Stimulated activated CD4-positive, alpha-beta T cell treated with anti-CD3 and anti-CD28 coated beads, TNF-alpha, amount 100 ng/mL, for 24 hours (primary cell): ENCODE results near the gene TMEM235.

Experiments
- DNase-seq, 3 experiments: peaks; one replicate each; pipeline ENCODE4 v3.0.0-alpha.2; 2020; ENCODE audit warnings: low read depth in 3 of 3

The TMEM235 gene

DNA sequence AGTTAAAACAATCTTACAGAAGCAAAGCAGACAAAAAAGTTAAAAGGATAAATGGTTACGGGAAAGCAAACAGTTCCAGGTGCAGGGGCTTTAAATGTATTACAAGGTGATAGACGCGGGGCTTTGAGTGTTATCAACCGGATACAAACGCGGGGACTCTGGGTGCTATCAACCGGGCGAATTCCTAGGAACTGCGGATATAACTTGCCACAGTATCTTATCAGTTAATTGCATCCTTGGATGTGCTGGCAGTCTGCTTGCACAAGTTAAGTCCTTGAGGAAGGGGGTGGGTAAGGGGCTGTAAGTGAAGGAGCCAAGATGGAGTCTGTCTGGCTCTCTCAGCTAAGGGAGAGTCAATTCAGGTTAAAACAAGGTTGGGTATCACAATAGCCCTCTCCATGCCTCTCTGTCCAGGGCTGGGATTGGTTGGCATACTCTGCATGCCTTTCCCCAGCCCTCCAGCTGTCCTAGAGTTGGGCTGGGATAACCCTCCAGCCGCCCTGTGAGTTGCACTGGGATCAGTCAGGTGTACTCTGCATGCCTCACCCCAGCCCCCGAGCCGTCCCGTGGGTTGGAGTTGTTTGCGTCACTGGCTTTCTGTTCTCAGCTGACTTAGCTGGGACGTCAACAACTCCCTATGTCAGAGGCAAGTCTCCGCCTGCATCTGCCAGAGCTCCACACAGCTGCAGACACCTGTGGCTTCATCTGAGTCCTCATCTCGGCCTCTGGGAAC is 40.9 kb downstream of the TMEM235 start:
- DNase-seq = peak; percentile 48 to 56 (median 55)

DNA sequence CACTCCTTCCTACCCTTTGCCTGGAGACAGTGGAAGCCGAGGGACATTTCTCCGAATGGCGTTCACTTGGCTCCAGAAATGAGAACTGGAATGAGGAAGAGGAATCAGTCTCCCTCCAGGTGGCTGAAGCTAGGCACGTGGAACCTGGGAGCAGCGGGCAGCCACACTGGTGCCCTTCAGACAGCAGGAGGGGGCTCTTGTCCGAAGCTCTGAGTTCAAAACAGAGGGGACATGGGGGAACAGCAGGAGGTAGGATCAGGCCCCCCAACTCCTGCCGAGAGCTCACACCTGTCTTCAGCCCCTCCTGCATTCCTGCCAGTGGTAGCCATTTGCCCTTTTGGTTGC is 41.5 kb downstream of the TMEM235 start:
- no peak for DNase-seq

DNA sequence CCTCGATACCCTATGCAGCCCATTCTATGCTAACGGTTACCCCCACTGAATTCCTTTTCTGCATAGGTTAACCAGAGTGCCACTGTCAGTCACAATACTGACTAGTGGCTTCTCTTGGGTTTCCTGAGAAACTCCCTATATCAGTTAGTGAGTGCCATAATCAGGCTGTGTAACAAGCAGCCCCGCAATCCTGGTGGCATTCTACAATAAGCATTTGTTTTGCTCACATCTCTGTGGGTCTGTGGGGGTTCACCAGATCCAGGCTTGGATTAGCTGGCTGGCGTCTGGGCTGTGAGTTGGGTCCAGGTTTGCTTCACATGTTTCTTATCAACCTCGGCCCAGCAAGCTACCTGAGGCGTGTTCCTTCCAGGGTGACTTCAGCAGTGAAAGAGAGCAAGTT is 42.4 kb downstream of the TMEM235 start:
- DNase-seq = no peak

DNA sequence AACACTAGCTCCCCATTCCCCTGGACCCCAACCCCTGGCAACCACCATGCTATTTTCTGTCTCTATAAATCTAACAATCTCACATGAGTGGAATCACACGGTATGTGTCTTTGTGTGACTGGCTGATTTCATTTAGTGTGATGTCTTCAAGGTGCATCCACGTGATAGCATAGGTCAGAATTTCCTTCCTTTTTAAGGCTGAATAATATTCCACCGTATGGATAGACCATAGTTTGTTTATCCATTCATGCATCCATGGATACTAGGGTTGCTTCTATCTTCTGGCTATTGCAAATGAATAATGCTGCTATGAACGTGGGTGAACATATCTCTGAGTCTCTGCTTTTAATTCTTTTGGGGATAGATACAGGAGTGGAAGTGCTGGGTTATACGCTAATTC is 43.9 kb downstream of the TMEM235 start:
- DNase-seq = no peak

DNA sequence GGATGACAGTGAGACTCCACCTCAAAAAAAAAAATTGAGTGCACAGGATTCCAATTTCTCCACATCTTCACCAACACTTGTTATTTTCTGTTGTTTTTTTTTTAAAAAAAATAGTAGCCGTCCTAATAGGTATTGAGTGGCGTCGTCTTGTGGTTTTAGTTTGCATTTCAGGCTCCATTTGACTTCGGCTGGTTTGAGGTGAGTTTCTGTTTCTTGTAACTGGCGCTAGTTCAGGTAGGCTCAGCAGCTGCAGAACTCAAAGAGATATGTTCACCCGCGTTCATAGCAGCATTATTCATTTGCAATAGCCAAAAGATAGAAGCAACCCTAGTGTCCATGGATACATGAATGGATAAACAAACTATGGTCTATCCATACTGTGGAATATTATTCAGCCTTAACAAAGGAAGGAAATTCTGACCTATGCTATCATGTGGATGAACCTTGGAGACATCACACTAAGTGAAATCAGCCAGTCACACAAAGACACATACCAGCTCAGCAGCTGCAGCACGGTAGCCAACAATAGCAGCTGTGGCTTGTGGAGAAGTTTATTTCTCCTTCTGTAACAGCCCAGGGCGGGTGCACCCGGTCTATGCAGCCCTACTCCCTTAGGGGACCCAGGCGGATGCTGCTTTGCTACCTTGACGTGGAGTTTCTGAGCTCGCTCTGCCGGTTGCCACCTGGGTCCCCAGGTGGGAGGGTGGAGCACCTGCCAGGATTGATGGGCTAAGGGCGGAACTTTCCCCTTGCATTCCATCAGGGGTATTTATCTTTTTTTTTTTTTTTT is 44.9 kb downstream of the TMEM235 start:
- DNase-seq = no peak

DNA sequence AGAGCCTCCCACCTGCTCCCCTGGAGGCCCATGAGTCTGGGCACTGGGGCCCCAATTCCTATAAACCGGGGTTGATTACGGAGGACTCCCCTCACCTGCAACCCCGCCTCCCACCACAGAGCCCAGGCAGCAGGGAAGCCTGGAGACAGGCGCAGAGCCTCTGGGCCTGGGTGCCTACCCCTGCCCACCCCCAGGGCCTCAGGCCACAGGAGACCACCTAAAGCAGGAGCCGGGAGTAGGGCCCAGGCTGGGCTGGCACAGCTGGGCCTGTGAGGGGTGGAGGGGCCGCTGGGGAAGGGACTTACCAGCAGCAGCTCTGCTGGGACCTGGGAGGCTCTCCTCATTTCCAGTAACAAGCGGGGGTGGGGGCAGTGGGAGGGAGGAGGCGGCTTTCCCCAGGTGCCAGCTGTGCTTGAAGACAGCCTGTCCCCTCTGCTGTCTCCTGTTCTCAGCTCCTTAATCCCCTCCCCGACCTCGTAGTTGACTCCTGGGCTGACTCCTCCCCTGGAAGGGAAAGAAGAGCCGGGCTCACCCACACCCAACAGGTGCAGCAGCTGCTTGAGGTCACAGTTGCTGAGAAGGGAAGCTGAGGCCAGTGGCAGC is 46.8 kb downstream of the TMEM235 start:
- DNase-seq = no peak

DNA sequence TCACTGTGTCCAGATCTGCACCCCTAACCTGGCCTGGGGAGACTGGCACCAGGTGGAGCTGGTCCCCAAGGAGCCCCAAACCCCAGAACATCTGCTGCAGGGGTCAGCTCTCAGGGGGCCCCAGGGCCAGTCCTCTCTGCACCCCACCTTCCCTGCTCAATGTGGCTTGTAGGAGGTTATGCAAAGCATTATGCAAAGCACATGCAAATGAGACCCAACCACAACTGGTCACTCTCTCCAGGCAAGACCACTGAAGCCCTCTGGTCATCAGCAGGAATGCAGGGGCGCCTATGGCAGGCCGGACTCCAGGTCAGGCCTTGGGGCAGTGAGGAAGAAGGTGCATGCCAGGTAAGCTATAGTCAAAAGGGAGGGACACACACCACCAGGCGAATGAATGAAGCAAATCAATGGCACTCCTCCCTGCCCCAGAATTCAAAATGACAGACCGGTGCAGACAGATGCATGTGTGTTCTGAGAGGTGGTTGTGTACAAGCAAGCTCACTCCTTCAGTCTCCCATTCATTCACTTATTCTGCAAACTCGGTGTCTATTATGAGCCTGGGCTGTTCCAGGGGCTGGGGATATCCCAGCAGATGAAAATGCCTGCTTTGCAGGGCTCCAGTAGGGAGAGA is 48.0 kb downstream of the TMEM235 start:
- DNase-seq = no peak

DNA sequence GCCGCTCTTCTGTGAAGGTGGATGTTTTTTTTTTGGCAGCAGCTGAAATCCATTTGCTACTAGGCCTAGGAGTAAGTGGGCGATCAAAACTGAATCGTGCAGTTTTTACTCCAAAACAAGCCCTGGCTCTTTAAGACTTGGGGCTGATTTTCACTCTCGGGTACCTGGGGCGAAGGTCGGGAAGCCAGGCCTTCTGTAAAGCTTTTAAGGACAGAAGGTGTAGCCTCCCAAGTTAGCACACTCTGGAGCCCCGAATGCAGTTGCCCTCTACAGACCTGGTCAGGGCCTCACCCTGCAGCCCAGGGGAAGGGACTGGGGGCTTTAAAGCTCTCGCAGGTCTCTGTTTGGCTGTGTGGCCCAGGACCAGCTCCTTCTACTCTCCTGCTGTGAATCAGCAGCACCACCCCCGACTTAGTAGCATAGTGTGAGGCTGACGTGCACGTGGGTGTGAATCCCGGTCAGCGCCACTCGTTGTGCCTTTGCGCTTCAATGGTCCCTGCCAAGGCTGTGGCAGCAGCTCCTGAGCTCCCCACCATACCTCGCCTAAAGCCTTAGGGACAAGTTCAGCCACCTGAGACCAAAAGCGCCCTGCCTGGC is 49.9 kb downstream of the TMEM235 start:
- no peak for DNase-seq

DNA sequence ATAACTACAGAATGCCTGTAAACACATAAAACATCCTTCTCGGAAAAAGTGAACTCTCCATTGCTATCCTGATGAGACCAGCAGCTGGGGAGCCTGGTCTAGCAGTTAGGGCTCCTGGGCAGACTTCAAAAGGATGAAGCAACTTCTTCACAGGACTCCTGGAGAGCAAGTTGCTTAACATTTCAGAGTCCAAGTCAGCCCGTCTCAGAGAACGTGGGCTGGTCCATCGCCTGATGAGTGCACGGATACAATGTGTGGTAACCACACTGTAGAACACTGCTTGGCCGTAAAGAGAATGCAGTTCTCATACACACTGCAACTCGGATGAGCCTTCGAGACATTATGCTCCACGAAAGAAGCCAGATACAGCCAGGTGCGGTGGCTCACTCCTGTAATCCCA is 52.7 kb downstream of the TMEM235 start:
- DNase-seq = no peak

DNA sequence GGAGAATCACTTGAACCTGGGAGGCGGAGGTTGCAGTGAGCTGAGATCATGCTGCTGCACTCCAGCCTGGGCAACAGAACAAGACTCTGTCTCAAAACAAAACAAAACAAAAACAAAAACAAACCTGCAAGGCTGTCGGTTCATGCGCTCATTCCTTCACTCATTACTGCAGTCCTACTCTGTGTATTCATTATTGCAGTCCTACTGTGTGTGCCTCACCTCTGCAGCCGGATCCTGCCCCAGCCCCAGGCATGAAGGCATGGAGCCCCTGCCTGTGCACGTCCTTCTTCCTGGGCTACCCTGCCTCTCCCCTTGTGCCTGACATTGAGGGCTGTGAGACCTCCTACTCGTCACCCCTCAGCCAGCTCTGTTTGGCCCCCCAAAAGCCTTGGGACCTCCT is 57.6 kb downstream of the TMEM235 start:
- DNase-seq = no peak

DNA sequence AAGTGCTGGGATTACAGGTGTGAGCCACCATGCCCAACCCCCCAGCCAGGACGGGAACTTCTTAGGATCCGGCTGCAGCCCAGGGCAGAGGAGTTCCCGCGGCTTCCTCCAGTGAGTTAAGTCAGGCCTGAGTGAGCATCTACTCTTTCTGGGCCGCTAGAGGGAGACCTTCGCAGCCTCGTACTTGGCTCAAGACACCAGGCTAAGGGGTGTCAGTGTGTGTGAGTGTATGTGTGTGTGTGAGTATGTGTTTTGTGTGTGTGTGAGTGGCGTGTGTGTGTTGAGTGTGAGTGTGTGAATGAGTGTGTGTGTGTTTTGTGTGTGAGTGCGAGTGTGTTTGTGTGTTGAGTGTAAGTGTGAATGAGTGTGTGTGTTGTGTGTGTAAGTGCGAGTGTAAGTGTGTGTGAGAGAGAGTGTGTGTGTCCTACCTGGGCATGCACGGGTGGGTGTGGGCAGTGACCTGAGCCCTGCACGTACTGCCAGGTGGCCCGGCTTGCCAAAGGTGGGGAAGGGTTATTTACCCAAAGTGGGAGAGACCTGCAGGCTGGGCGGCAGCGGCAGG is 58.5 kb downstream of the TMEM235 start:
- DNase-seq = peak; percentile 55 to 68 (median 57)
